ENCODE data around the gene ING4.

The ING4 gene

DNA sequence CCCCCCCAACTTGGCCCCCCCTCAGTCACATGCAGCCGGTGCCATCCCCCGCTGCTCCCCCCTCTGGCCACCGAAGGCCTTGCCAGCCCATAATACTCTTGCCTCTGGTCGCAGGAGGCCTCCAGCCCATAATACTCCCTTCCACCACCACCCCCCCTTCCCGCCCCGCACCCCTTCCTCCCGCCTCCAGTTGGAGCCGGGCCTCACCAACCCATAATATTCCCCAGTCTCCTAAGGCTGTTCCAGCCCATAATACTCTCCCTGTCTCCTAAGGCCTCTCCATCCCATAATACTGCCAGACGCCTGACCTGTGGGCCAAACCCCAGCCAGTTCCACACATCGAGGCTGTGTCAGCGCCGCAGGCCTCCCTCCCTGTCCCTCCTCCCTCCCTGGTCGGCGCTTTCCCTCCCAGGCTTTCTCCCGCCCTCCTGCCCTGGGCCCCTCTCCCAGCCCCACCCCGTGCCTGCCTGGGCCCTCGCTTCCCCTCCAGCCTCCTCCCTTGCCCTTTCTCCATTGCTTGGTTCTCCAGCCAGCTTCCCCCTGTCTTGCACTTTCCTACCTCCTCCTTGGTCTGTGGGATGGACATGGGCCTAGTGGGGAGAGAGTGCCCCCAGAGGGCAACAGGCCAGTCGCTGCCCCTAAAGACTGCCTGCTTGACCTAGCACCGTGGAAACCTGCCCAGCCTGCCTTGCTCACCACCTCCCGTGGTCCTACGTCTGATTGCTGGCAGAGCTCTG is 49.0 kb downstream of the ING4 start:
- TF ChIP-seq, protein P1, sequence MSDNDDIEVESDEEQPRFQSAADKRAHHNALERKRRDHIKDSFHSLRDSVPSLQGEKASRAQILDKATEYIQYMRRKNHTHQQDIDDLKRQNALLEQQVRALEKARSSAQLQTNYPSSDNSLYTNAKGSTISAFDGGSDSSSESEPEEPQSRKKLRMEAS (IDR thresholded peaks at IDR 0.05) = peak; percentile 67
- TF ChIP-seq CREB1 (IDR thresholded peaks at IDR 0.05; ENCODE audit: low read depth) (no peak), TCF12 (IDR thresholded peaks at IDR 0.05; ENCODE audit: low read depth) (0 out of 2 replicates have a peak, but pooled peaks have one; percentile 12), NFIC (IDR thresholded peaks at IDR 0.05) (0 out of 2 replicates have a peak, but pooled peaks have one; percentile 3), TAF1 (IDR thresholded peaks at IDR 0.05; ENCODE audit: low read depth) (peak; percentile 41), EGR1 (IDR thresholded peaks at IDR 0.05) (peak; percentile 11; the same call in 1 of the 2 replicates), CEBPB (IDR thresholded peaks at IDR 0.05) (no peak)
- TF ChIP-seq, protein P2, sequence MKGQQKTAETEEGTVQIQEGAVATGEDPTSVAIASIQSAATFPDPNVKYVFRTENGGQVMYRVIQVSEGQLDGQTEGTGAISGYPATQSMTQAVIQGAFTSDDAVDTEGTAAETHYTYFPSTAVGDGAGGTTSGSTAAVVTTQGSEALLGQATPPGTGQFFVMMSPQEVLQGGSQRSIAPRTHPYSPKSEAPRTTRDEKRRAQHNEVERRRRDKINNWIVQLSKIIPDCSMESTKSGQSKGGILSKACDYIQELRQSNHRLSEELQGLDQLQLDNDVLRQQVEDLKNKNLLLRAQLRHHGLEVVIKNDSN (IDR thresholded peaks at IDR 0.05) = peak; percentile 68

DNA sequence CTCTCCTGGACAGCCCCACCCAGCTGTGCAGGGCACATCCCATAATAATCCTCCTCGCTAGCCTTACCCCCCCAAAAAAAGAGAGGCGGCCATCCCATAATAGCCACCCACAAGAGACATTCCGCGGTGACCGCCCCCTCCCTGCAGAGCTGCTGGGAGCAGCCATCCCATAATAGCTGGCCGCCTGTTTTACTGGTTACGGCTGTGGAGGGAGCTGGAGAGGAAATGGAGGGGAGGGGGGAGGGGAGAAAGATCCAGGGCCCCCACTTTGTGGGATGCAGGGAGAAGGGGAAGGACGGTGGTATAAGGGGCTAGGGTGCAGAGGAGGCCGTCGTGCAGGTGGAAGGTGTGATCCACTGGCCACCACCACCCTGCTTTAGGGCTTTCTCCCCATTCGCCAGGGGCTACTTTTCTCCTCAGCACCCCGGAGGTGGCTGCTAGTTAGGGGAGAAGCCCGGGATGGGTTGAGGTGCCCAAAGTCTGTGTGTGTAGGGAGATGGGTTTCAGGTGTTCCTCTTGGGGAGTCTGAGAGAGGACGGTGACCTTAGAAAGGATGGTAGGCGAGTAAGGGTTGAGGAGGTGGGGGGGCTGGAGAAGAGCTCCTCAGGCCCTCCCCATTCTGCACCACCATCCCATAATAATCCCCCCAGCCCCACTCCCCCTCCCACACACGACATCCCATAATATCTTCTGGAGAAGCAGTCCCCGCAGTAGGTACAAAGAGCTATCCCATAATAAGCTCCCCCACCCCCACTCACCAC is 49.7 kb downstream of the ING4 start:
- TF ChIP-seq RAD21 (IDR thresholded peaks at IDR 0.05; ENCODE audit: low read depth) = no peak
- TF ChIP-seq TCF12 (IDR thresholded peaks at IDR 0.05; ENCODE audit: low read depth) = no peak
- TF ChIP-seq CEBPB (IDR thresholded peaks at IDR 0.05) = no peak
- no peak; the same call in none of the 2 replicates for TF ChIP-seq ZBTB7A (IDR thresholded peaks at IDR 0.05; ENCODE audit: low read depth)
- peak; percentile 80 for TF ChIP-seq TEAD4 (IDR thresholded peaks at IDR 0.05)
- TF ChIP-seq EGR1 (IDR thresholded peaks at IDR 0.05) = peak; percentile 67; the same call in 1 of the 2 replicates
- TF ChIP-seq EP300 (IDR thresholded peaks at IDR 0.05; ENCODE audit: borderline replicate concordance) = peak; percentile 2; the same call in 1 of the 2 replicates
- TF ChIP-seq, protein P1 (IDR thresholded peaks at IDR 0.05) = peak; percentile 50; the same call in 1 of the 2 replicates
- no peak for TF ChIP-seq TAF1 (IDR thresholded peaks at IDR 0.05; ENCODE audit: low read depth)
- peak; percentile 74 for TF ChIP-seq YY1 (IDR thresholded peaks at IDR 0.05; ENCODE audit: low read depth)
- no peak for TF ChIP-seq CREB1 (IDR thresholded peaks at IDR 0.05; ENCODE audit: low read depth)
- TF ChIP-seq, protein P3, sequence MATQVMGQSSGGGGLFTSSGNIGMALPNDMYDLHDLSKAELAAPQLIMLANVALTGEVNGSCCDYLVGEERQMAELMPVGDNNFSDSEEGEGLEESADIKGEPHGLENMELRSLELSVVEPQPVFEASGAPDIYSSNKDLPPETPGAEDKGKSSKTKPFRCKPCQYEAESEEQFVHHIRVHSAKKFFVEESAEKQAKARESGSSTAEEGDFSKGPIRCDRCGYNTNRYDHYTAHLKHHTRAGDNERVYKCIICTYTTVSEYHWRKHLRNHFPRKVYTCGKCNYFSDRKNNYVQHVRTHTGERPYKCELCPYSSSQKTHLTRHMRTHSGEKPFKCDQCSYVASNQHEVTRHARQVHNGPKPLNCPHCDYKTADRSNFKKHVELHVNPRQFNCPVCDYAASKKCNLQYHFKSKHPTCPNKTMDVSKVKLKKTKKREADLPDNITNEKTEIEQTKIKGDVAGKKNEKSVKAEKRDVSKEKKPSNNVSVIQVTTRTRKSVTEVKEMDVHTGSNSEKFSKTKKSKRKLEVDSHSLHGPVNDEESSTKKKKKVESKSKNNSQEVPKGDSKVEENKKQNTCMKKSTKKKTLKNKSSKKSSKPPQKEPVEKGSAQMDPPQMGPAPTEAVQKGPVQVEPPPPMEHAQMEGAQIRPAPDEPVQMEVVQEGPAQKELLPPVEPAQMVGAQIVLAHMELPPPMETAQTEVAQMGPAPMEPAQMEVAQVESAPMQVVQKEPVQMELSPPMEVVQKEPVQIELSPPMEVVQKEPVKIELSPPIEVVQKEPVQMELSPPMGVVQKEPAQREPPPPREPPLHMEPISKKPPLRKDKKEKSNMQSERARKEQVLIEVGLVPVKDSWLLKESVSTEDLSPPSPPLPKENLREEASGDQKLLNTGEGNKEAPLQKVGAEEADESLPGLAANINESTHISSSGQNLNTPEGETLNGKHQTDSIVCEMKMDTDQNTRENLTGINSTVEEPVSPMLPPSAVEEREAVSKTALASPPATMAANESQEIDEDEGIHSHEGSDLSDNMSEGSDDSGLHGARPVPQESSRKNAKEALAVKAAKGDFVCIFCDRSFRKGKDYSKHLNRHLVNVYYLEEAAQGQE (IDR thresholded peaks at IDR 0.05; ENCODE audit: low read depth) = no peak

DNA sequence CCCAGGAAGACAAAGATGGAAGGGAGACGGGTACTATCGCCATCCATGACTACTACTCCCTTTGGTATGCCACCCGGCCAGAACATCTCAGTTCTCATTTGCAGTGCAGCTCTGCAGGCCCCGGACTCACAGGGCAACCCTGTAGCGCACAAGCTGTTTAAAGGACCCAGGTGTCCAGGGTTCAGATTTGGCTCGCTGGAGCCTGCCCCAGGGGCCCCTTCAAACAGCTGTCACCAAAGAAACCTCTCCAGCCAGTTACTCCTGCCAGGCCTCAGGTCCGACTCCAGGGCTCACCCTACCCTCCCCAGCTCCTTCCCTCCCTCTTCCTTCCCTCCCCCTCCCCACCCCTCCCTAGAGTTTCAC is 50.3 kb downstream of the ING4 start:
- TF ChIP-seq FOXM1 (IDR thresholded peaks at IDR 0.05; ENCODE audit: borderline replicate concordance, low read depth) (no peak), TEAD4 (IDR thresholded peaks at IDR 0.05) (no peak), NFIC (IDR thresholded peaks at IDR 0.05) (no peak), CREB1 (IDR thresholded peaks at IDR 0.05; ENCODE audit: low read depth) (no peak), EGR1 (IDR thresholded peaks at IDR 0.05) (no peak), TAF1 (IDR thresholded peaks at IDR 0.05; ENCODE audit: low read depth) (no peak), EP300 (IDR thresholded peaks at IDR 0.05; ENCODE audit: borderline replicate concordance) (no peak), TCF12 (IDR thresholded peaks at IDR 0.05; ENCODE audit: low read depth) (no peak), YY1 (IDR thresholded peaks at IDR 0.05; ENCODE audit: low read depth) (no peak)
- TF ChIP-seq, protein P3 (IDR thresholded peaks at IDR 0.05; ENCODE audit: low read depth) = no peak
- TF ChIP-seq, protein P2 (IDR thresholded peaks at IDR 0.05) = no peak
- TF ChIP-seq, protein P1 (IDR thresholded peaks at IDR 0.05) = no peak

DNA sequence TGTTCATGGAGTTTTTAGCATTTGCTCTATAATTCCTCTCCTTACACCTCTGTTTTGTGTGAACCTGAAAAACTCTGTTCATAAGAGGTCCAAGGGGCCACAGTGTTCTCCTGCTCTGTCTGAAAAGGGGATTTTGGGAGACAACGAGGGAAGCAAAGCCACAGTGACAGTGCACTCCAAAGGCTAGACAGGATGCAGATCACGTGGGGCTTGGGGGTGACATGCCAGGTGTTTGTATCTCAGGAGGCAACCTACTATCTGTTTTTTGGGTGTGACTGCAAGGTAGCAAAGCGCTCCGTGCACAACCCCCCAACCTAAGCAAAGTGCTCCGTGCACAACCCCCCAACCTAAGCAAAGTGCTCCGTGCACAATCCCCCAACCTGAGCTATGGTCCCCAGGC is 50.7 kb downstream of the ING4 start:
- TF ChIP-seq ZBTB7A (IDR thresholded peaks at IDR 0.05; ENCODE audit: low read depth) = no peak; the same call in 1 of the 2 replicates
- TF ChIP-seq, protein P2 (IDR thresholded peaks at IDR 0.05) = peak; percentile 33; the same call in 1 of the 2 replicates
- TF ChIP-seq TCF12 (IDR thresholded peaks at IDR 0.05; ENCODE audit: low read depth) = no peak
- TF ChIP-seq, protein P1 (IDR thresholded peaks at IDR 0.05) = no peak

Measured in Ishikawa (cell line).